Neuronal stem cell (in vitro differentiated cells): ENCODE measurements around the gene SCFD2.

Experiments
- DNase-seq: peaks from one replicate; pipeline ENCODE4 v3.0.0-alpha.2; 2013; ENCODE audit warnings: low spot score
- H2AFZ ChIP-seq: one replicate; pipeline ENCODE4 v1.6.1; 2013; ENCODE audit warnings: mild to moderate bottlenecking, low read length, inconsistent platforms
- H2AK5ac ChIP-seq: 2 replicates; pipeline ENCODE4 v1.6.1; 2013; ENCODE audit warnings: low read depth, mild to moderate bottlenecking, inconsistent platforms, low read length, moderate library complexity, mixed read lengths
- H2BK120ac ChIP-seq: 2 replicates; pipeline ENCODE4 v1.6.1; 2013; ENCODE audit warnings: low read depth, mild to moderate bottlenecking, inconsistent platforms, low read length, moderate library complexity, mixed read lengths
- H2BK12ac ChIP-seq: one replicate; pipeline ENCODE4 v1.6.1; 2013; ENCODE audit warnings: low read length, inconsistent platforms
- H2BK15ac ChIP-seq: 2 replicates; pipeline ENCODE4 v1.6.1; 2013; ENCODE audit warnings: mild to moderate bottlenecking, low read length, inconsistent platforms, mixed read lengths
- H2BK5ac ChIP-seq: one replicate; pipeline ENCODE4 v1.6.1; 2013; ENCODE audit warnings: inconsistent platforms, mild to moderate bottlenecking, low read length, moderate library complexity
- H3K14ac ChIP-seq: one replicate; pipeline ENCODE4 v1.6.1; 2013; ENCODE audit warnings: low read length, inconsistent platforms
- H3K18ac ChIP-seq: 2 replicates; pipeline ENCODE4 v1.6.1; 2013; ENCODE audit warnings: low read length, inconsistent platforms
- H3K23ac ChIP-seq: 2 replicates; pipeline ENCODE4 v1.6.1; 2013; ENCODE audit warnings: low read depth, mild to moderate bottlenecking, mixed read lengths, low read length, inconsistent platforms; ENCODE audit not compliant: poor library complexity
- H3K27ac ChIP-seq: replicated peaks from 3 replicates; pipeline ENCODE4 v1.5.1; 2013; ENCODE audit warnings: low read length, inconsistent platforms
- H3K27me3 ChIP-seq, 3 experiments: 2 replicates each; pipeline ENCODE4 v1.6.1; 2013; ENCODE audit warnings: low read length in 3 of 3, mild to moderate bottlenecking in 2 of 3, inconsistent platforms in 1 of 3, low read depth in 1 of 3, mixed read lengths in 1 of 3, moderate library complexity in 1 of 3; ENCODE audit not compliant: control insufficient read depth in 3 of 3, insufficient read depth in 3 of 3
- H3K36me3 ChIP-seq, 2 donors: replicated peaks in 1 of 2; 2 replicates each; pipeline ENCODE4 v1.6.1; 2013; ENCODE audit warnings: low read length in 2 of 2; ENCODE audit not compliant: control insufficient read depth in 2 of 2, insufficient read depth in 2 of 2
- H3K4ac ChIP-seq: 2 replicates; pipeline ENCODE4 v1.6.1; 2013; ENCODE audit warnings: inconsistent platforms, mild to moderate bottlenecking, low read length, moderate library complexity
- H3K4me1 ChIP-seq, 2 donors: 1 replicate in 1 of 2; 2 replicates in 1 of 2; pipeline ENCODE4 v1.6.1; 2013; ENCODE audit warnings: low read length in 2 of 2, low read depth in 1 of 2; ENCODE audit not compliant: control insufficient read depth in 2 of 2, insufficient read depth in 1 of 2
- H3K4me2 ChIP-seq: one replicate; pipeline ENCODE4 v1.6.1; 2013; ENCODE audit warnings: mild to moderate bottlenecking, low read length, inconsistent platforms; ENCODE audit not compliant: insufficient read depth, poor library complexity, severe bottlenecking
- H3K4me3 ChIP-seq, 2 donors: 2 replicates each; pipeline ENCODE4 v1.5.1; 2013; ENCODE audit warnings: low read length in 2 of 2, mild to moderate bottlenecking in 2 of 2, inconsistent platforms in 1 of 2, moderate library complexity in 1 of 2
- H3K79me1 ChIP-seq: one replicate; pipeline ENCODE4 v1.6.1; 2013; ENCODE audit warnings: low read depth, mild to moderate bottlenecking, inconsistent platforms, low read length, moderate library complexity
- H3K9ac ChIP-seq: one replicate; pipeline ENCODE4 v1.6.1; 2013; ENCODE audit warnings: mild to moderate bottlenecking, low read depth, low read length, inconsistent platforms; ENCODE audit not compliant: poor library complexity
- H3K9me3 ChIP-seq, 2 donors: replicated peaks in 1 of 2; 2 replicates each; pipeline versions ENCODE3 to v1.6.1; 2013; ENCODE audit warnings: low read length in 2 of 2, mild to moderate bottlenecking in 2 of 2, inconsistent platforms in 1 of 2, low read depth in 1 of 2, mixed read lengths in 1 of 2, moderate library complexity in 1 of 2; ENCODE audit not compliant: control insufficient read depth in 2 of 2, insufficient read depth in 1 of 2
- H4K8ac ChIP-seq: one replicate; pipeline ENCODE4 v1.6.1; 2013; ENCODE audit warnings: low read depth, mild to moderate bottlenecking, inconsistent platforms, low read length, moderate library complexity
- H4K91ac ChIP-seq: one replicate; pipeline ENCODE4 v1.6.1; 2013; ENCODE audit warnings: low read length, low read depth, mild to moderate bottlenecking, inconsistent platforms; ENCODE audit not compliant: poor library complexity
- WGBS, 2 donors: extraction: QIAGEN DNeasy Blood & Tissue Kit; methylation state at CpG; one replicate each; pipeline ENCODE4 v1.1.7; 2013; ENCODE audit warnings: missing lambda C conversion rate in 2 of 2, mixed read lengths in 1 of 2; ENCODE audit not compliant: insufficient read length in 2 of 2, insufficient replicate concordance in 1 of 2; ENCODE audit errors: extremely low coverage in 2 of 2; 5-methylcytosine and 5-hydroxymethylcytosine counted together

SCFD2 gene

DNA sequence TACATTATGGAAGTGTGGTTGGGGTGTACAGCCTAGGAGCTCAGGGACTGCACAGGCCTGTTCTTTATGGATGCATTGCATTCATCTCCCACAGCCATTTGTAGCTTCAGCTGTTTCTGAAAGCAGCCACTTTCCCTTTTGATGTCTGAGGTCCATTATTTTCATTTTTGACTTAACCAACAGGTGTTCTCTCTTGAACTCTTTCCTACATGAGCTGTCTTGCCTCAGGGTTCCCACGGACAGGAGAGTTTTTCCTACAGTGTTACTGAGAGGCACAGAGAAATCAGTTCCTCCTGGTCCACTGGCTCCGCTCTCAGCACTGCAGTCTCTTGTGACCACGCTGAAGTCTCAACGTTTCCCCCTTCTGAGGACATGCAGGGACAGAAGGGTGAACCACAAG, 416.5 kb downstream of the SCFD2 start:
- WGBS, 2 donors: no CpG with 5 or more reads among the region's 4 CpGs
- no peak overlapping the region for H3K4ac ChIP-seq
- no peak for DNase-seq
- H3K36me3 ChIP-seq: no peaks in the 10 kb centered on the region
- no peak overlapping the region for H2BK12ac ChIP-seq
- H2BK15ac ChIP-seq: no peak overlapping the region
- H3K9ac ChIP-seq: no peak overlapping the region
- peaks cover 11 to 18% of the 10 kb centered on the region in 2 donors for H3K4me1 ChIP-seq
- H3K9me3 ChIP-seq: no peaks in the 10 kb centered on the region
- no peak overlapping the region for H2AK5ac ChIP-seq
- H4K91ac ChIP-seq: no peak overlapping the region
- H3K23ac ChIP-seq: no peak overlapping the region
- no peak overlapping the region for H3K4me2 ChIP-seq
- no peak overlapping the region for H3K4me3 ChIP-seq
- no peak overlapping the region for H3K27ac ChIP-seq
- no peaks in the 10 kb centered on the region for H3K79me1 ChIP-seq
- H3K27me3 ChIP-seq: no peaks in the 10 kb centered on the region
- H2BK120ac ChIP-seq: no peak overlapping the region
- H3K18ac ChIP-seq: no peak overlapping the region
- H2BK5ac ChIP-seq: no peak overlapping the region
- peak overlapping the region; percentile 27 for H2AFZ ChIP-seq
- no peak overlapping the region for H3K14ac ChIP-seq
- no peak overlapping the region for H4K8ac ChIP-seq

DNA sequence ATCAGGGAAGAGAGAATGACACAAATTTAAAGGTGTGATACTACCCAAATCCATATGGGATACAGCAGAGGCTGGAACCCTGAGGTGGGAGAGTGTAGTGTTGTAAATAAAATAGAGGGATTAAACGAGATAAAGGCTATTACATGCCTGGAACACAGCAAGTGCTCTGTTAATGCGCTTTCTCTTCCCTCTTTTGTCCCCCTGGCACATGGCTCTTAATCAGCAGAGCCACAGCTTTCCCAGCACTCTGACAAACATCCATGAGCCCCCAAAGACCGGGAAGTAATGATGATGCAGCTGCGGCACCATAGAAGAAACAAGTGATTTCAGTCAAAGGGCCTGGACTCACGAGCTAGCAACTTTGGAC, 417.8 kb downstream of the SCFD2 start:
- no peak overlapping the region for H2BK120ac ChIP-seq
- H2AFZ ChIP-seq: no peak overlapping the region
- no peak overlapping the region for H2BK12ac ChIP-seq
- H4K8ac ChIP-seq: no peak overlapping the region
- H4K91ac ChIP-seq: no peak overlapping the region
- H3K4me1 ChIP-seq: peaks cover 11 to 18% of the 10 kb centered on the region in 2 donors
- no peak overlapping the region for H3K27ac ChIP-seq
- no peak overlapping the region for H3K4ac ChIP-seq
- H3K36me3 ChIP-seq: no peaks in the 10 kb centered on the region
- no peak overlapping the region for H3K9ac ChIP-seq
- no peaks in the 10 kb centered on the region for H3K79me1 ChIP-seq
- H3K4me3 ChIP-seq: no peak overlapping the region
- H3K9me3 ChIP-seq: no peaks in the 10 kb centered on the region
- no peak overlapping the region for H3K4me2 ChIP-seq
- no peak overlapping the region for H3K23ac ChIP-seq
- no peak overlapping the region for H3K14ac ChIP-seq
- no peak overlapping the region for H2BK5ac ChIP-seq
- no peaks in the 10 kb centered on the region for H3K27me3 ChIP-seq
- H2AK5ac ChIP-seq: no peak overlapping the region
- no peak overlapping the region for H3K18ac ChIP-seq
- H2BK15ac ChIP-seq: no peak overlapping the region
- no peak for DNase-seq
- WGBS, 2 donors: no CpG with 5 or more reads among the region's 5 CpGs

DNA sequence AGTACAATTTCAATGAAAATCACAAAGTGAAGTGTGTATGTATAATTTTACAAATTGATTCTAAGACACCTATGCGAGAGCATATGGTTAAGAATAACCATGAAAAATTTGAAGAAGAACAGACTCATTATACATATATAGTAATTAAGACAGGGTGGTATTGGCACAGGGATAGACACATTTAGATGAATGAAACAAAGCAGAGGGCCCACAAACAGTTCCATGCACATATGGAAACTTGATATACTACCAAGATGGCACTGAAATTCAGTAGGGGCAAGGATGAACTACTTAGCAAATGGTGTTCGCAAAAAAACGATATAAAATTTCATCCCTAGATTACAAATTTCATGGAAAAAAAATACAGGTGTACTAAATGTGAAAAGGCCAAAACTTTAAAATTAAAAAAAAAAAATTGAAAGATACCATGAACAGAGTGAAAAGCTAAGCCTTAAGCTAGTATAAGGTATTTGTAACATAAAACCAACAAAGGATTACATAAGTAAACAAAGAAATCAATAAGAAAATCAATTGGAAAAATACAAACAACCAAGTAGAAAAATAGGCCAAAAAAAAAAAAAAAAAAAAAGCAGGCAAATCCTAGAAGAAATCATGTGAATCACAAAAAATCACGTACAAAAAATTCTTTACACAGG, 418.3 kb downstream of the SCFD2 start:
- H2BK12ac ChIP-seq: no peak overlapping the region
- H3K4me2 ChIP-seq: no peak overlapping the region
- WGBS, 2 donors: no CpG with 5 or more reads among the region's 4 CpGs
- H3K4me3 ChIP-seq: no peak overlapping the region
- H4K8ac ChIP-seq: no peak overlapping the region
- no peak overlapping the region for H3K18ac ChIP-seq
- peaks cover 11 to 18% of the 10 kb centered on the region in 2 donors for H3K4me1 ChIP-seq
- H2BK120ac ChIP-seq: no peak overlapping the region
- H3K9ac ChIP-seq: no peak overlapping the region
- H3K27ac ChIP-seq: no peak overlapping the region
- DNase-seq: no peak
- no peak overlapping the region for H2AFZ ChIP-seq
- H3K79me1 ChIP-seq: no peaks in the 10 kb centered on the region
- no peak overlapping the region for H4K91ac ChIP-seq
- H2BK15ac ChIP-seq: no peak overlapping the region
- H3K23ac ChIP-seq: no peak overlapping the region
- no peaks in the 10 kb centered on the region for H3K9me3 ChIP-seq
- H3K27me3 ChIP-seq: no peaks in the 10 kb centered on the region
- no peak overlapping the region for H2BK5ac ChIP-seq
- H3K36me3 ChIP-seq: no peaks in the 10 kb centered on the region
- no peak overlapping the region for H3K4ac ChIP-seq
- H2AK5ac ChIP-seq: no peak overlapping the region
- no peak overlapping the region for H3K14ac ChIP-seq

DNA sequence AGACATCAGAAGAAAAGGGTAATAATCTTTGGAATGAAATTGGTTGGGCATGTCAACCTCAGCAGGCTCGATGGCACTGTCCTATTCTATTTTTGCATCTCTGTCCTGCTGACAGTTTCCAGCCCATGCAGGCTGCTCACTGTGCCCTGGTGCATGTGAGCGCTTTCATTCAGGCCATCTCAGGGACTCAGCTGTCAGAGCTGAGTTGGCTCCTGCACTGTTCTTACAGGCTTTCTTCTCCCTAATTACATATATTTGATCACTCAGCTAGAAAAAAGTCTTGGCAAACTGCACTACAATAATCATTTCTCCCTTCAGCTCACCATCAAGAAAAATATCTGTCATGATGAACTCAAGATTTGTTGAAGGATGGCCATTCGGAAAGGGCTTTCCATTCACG, 419.0 kb downstream of the SCFD2 start:
- no peak overlapping the region for H3K27ac ChIP-seq
- H3K9ac ChIP-seq: no peak overlapping the region
- DNase-seq: no peak
- no peaks in the 10 kb centered on the region for H3K79me1 ChIP-seq
- H2BK120ac ChIP-seq: no peak overlapping the region
- no peak overlapping the region for H4K91ac ChIP-seq
- H3K4me3 ChIP-seq: no peak overlapping the region
- no peak overlapping the region for H4K8ac ChIP-seq
- H2BK5ac ChIP-seq: no peak overlapping the region
- no peak overlapping the region for H2AK5ac ChIP-seq
- H2BK15ac ChIP-seq: no peak overlapping the region
- H3K9me3 ChIP-seq: no peaks in the 10 kb centered on the region
- no peak overlapping the region for H3K4me2 ChIP-seq
- no peak overlapping the region for H3K14ac ChIP-seq
- H3K36me3 ChIP-seq: no peaks in the 10 kb centered on the region
- peaks cover 11 to 18% of the 10 kb centered on the region in 2 donors for H3K4me1 ChIP-seq
- H2AFZ ChIP-seq: peak overlapping the region; percentile 10
- WGBS, 2 donors: no CpG with 5 or more reads among the region's 4 CpGs
- H3K4ac ChIP-seq: no peak overlapping the region
- H2BK12ac ChIP-seq: no peak overlapping the region
- H3K27me3 ChIP-seq: no peaks in the 10 kb centered on the region
- H3K18ac ChIP-seq: no peak overlapping the region
- H3K23ac ChIP-seq: no peak overlapping the region
